ENCODE measurements around the gene EPHB3. TPM values are rescaled to one million over a fixed set of nuclear protein-coding genes. Genes with fewer than 3 reads are reported as not detected.

Gene EPHB3
- total and polyA plus RNA-seq, 10 of the 15 experiments (the other 5 are each of a cell fraction or from before 2014, with no cell fraction given): 0.09 TPM; not detected in 9

GRCh38 chr3:184604615-184605290, 43.2 kb downstream of the EPHB3 start:
- ChIA-PET CTCF (no interaction called here), SMC1A (ENCODE audit: uncharacterized antibody, unreplicated experiment) (no interaction called here), RAD21 (ENCODE audit: unreplicated experiment) (interaction anchor here (0.6 kb wide), 1 partner anchor 174 kb away, joined by 3 read pairs; no protein-coding TSS in a partner anchor), POLR2A (no interaction called here)
- Histone ChIP-seq H3K27me3 (replicated peaks in 1 of 2; ENCODE audit: control insufficient read depth in 2 of 2, insufficient read depth in 2 of 2, low read length in 1 of 2) (peaks cover 10 to 19% of the 10 kb centered on the region in 2 experiments), H3K36me3 (ENCODE audit: control insufficient read depth in 2 of 2, insufficient read depth in 2 of 2, low read length in 1 of 2) (no peaks in the 10 kb centered on the region), H3K4me2 (ENCODE audit: control insufficient read depth, insufficient read depth) (no peak overlapping the region), H3K79me2 (ENCODE audit: control insufficient read depth, insufficient read depth, low read length) (no peaks in the 10 kb centered on the region), H3K27ac (ENCODE audit: control insufficient read depth, insufficient read depth) (no peak overlapping the region), H3K4me1 (ENCODE audit: control insufficient read depth, insufficient read depth, low read length) (no peaks in the 10 kb centered on the region), H3K4me3 (no peak overlapping the region), H3K9me3 (replicated peaks; ENCODE audit: control insufficient read depth, insufficient read depth, low read length) (no peaks in the 10 kb centered on the region), H4K20me1 (ENCODE audit: control insufficient read depth, insufficient read depth) (no peaks in the 10 kb centered on the region), H2AFZ (ENCODE audit: control insufficient read depth, low read depth, low read length) (no peak overlapping the region), H3K9ac (ENCODE audit: control insufficient read depth, insufficient read depth, low read length) (no peak overlapping the region)
- FAIRE-seq: no peak
- in situ Hi-C loops (cut with MboI) (no loop called here), intact Hi-C loops (cut with micrococcal nuclease; ENCODE audit: unreplicated experiment) (no loop called here)
- DNase-seq (ENCODE audit: low read depth, low spot score): no peak
- 34% methylated on average over 20 of the region's 20 CpGs for WGBS (ENCODE audit: insufficient coverage, insufficient replicate concordance, low lambda C conversion rate, missing lambda C conversion rate)
- no peak for ATAC-seq
- no TSS peak for BruUV-seq (replicated peaks)
- TF ChIP-seq BCL3 (IDR thresholded peaks at IDR 0.05; ENCODE audit: borderline replicate concordance, insufficient read depth, low read depth, low read length, poor library complexity, severe bottlenecking) (no peak), SKIL (IDR thresholded peaks at IDR 0.05; ENCODE audit: low read depth, poor library complexity, severe bottlenecking) (no peak), KDM1A (IDR thresholded peaks at IDR 0.05; ENCODE audit: borderline replicate concordance) (no peak), ATF7 (IDR thresholded peaks at IDR 0.05; ENCODE audit: low read depth) (no peak), ZNF24 (IDR thresholded peaks at IDR 0.05) (no peak), RFX5 (IDR thresholded peaks at IDR 0.05; ENCODE audit: low read depth, low read length) (no peak), CEBPB (IDR thresholded peaks at IDR 0.05; ENCODE audit: borderline replicate concordance in 1 of 2, low read depth in 2 of 2, low read length in 2 of 2) (no peak), NFYB (IDR thresholded peaks at IDR 0.05; ENCODE audit: insufficient read depth, low read depth, low read length) (no peak), BCLAF1 (IDR thresholded peaks at IDR 0.05) (no peak), MEF2A (IDR thresholded peaks at IDR 0.05; ENCODE audit: insufficient read depth, low read depth, low read length) (no peak), BCL11A (IDR thresholded peaks at IDR 0.05; ENCODE audit: low read depth, low read length) (no peak), NR2F1 (conservative IDR thresholded peaks at IDR 0.05) (no peak), STAT1 (conservative IDR thresholded peaks at IDR 0.05) (no peak), SMARCA5 (IDR thresholded peaks at IDR 0.05) (no peak), EZH2 (IDR thresholded peaks at IDR 0.05; ENCODE audit: borderline replicate concordance, control insufficient read depth, low read depth, low read length) (no peak)

Data from GM12878 (cell line).